Midbrain (tissue), 1 donor: Measurements from ENCODE around the gene CKAP2L.

Experiments
- DNase-seq: peaks from one replicate; lab custom pipeline; 2025; lab: John Stamatoyannopoulos, UW

CKAP2L gene

GRCh38 chr2:112765251-112765650, 842 bp upstream of the CKAP2L start:
- DNase-seq, result no peak

- DNase-seq, result no peak
These were observed 2.1 kb downstream of the CKAP2L start for GRCh38 chr2:112762276-112762675.

- DNase-seq, result no peak
These were observed 4.3 kb downstream of the CKAP2L start for GRCh38 chr2:112760149-112760548.

- DNase-seq, result no peak
These were observed 5.7 kb downstream of the CKAP2L start for GRCh38 chr2:112758711-112759110.

GRCh38 chr2:112757265-112757664, 7.1 kb downstream of the CKAP2L start:
- DNase-seq, result no peak

- DNase-seq, result no peak
These were observed 8.2 kb downstream of the CKAP2L start for GRCh38 chr2:112756207-112756606.

GRCh38 chr2:112755444-112755843, 9.0 kb downstream of the CKAP2L start:
- DNase-seq, result no peak

- no peak for DNase-seq
These were observed 9.8 kb downstream of the CKAP2L start for GRCh38 chr2:112754564-112754963.

GRCh38 chr2:112752667-112753066, 11.7 kb downstream of the CKAP2L start:
- DNase-seq, result no peak

- no peak for DNase-seq
These were observed 12.8 kb downstream of the CKAP2L start for GRCh38 chr2:112751451-112752197.

- no peak for DNase-seq
These were observed 13.9 kb downstream of the CKAP2L start for GRCh38 chr2:112750560-112750843.

- peak; percentile 76 for DNase-seq
These were observed 14.5 kb downstream of the CKAP2L start for GRCh38 chr2:112749755-112750559.

GRCh38 chr2:112740527-112740926, 23.9 kb downstream of the CKAP2L start:
- DNase-seq, result no peak

GRCh38 chr2:112737542-112738232, 26.7 kb downstream of the CKAP2L start:
- DNase-seq, result no peak

- no peak for DNase-seq
These were observed 30.5 kb downstream of the CKAP2L start for GRCh38 chr2:112733871-112734270.

- DNase-seq, result no peak
These were observed 31.0 kb downstream of the CKAP2L start for GRCh38 chr2:112733456-112733855.

GRCh38 chr2:112731479-112731878, 32.9 kb downstream of the CKAP2L start:
- no peak for DNase-seq

GRCh38 chr2:112730791-112731190, 33.6 kb downstream of the CKAP2L start:
- no peak for DNase-seq

GRCh38 chr2:112730216-112730615, 34.2 kb downstream of the CKAP2L start:
- DNase-seq, result no peak

- DNase-seq, result no peak
These were observed 35.8 kb downstream of the CKAP2L start for GRCh38 chr2:112728378-112729175.

- DNase-seq, result no peak
These were observed 36.4 kb downstream of the CKAP2L start for GRCh38 chr2:112728029-112728362.
